Ovary (tissue), 3 donors: ENCODE data around the gene FTCDNL1.

ENCODE experiments used
- CTCF ChIP-seq, 3 donors: fragments of 450-650 bp in 2 of 3; fragments of 200-600 bp in 1 of 3; IDR thresholded peaks; one replicate each; pipeline versions ENCODE4 v1.5.1 to v1.8.0; 2016 to 2022; ENCODE audit warnings: antibody characterized with exemption in 3 of 3, mild to moderate bottlenecking in 1 of 3
- EP300 ChIP-seq: sonication (generic); formaldehyde crosslinking; IDR thresholded peaks from one replicate; pipeline ENCODE4 v1.6.1; 2017; ENCODE audit warnings: antibody characterized with exemption
- POLR2A ChIP-seq: fragments of 450-650 bp; IDR thresholded peaks from one replicate; pipeline ENCODE4 v1.6.1; 2017; ENCODE audit warnings: antibody characterized with exemption, mild to moderate bottlenecking, moderate library complexity
- donor health status: DM: no; HTN: no; CAD: no.

GRCh38 chr2:199806179-199806578, 44.8 kb downstream of the FTCDNL1 start:
- TF ChIP-seq CTCF (IDR thresholded peaks at IDR 0.05) (no peak), EP300 (no peak), POLR2A (no peak)
